CD8-positive, alpha-beta memory T cell (primary cell): ENCODE results near the gene GCNT4. TPM values are rescaled to one million over a fixed set of nuclear protein-coding genes. Genes with fewer than 3 reads are reported as not detected.

Experiments
- CTCF ChIA-PET: fragments of 350-600 bp; sonication (Branson Sonifier 250); formaldehyde crosslinking; loops from one replicate; lab custom pipeline; 2021; ENCODE audit warnings: antibody characterized with exemption; lab: Charles Lee
- POLR2A ChIA-PET: fragments of 350-600 bp; sonication (Branson Sonifier 250); formaldehyde crosslinking; loops from one replicate; lab custom pipeline; 2021; ENCODE audit warnings: antibody characterized with exemption; lab: Charles Lee
- DNase-seq, 5 donors: peaks; one replicate each; pipeline versions ENCODE4 v3.0.0 to v3.0.0-alpha.2; 2020 to 2022; ENCODE audit warnings: mixed read lengths in 1 of 5
- H3K27ac ChIP-seq: one replicate; pipeline ENCODE4 v1.7.0; 2013; ENCODE audit warnings: low read depth, mild to moderate bottlenecking, low read length, moderate library complexity
- H3K27me3 ChIP-seq: 2 replicates; pipeline ENCODE4 v1.7.0; 2013; ENCODE audit warnings: low read length, mild to moderate bottlenecking; ENCODE audit not compliant: insufficient read depth, poor library complexity, severe bottlenecking
- H3K36me3 ChIP-seq: 2 replicates; pipeline ENCODE4 v1.7.0; 2013; ENCODE audit warnings: mild to moderate bottlenecking, low read length, moderate library complexity; ENCODE audit not compliant: insufficient read depth
- H3K4me1 ChIP-seq: 2 replicates; pipeline ENCODE4 v1.7.0; 2013; ENCODE audit warnings: mild to moderate bottlenecking, low read length, moderate library complexity; ENCODE audit not compliant: insufficient read depth
- H3K4me3 ChIP-seq: 2 replicates; pipeline ENCODE4 v1.7.0; 2013; ENCODE audit warnings: mild to moderate bottlenecking, low read length
- H3K9me3 ChIP-seq: 2 replicates; pipeline ENCODE4 v1.7.0; 2013; ENCODE audit warnings: mild to moderate bottlenecking, low read length
- H3K27ac Mint-ChIP-seq, 8 donors: one replicate each; pipeline ENCODE4 v1.8.0; 2020 to 2021; ENCODE audit warnings: mixed read lengths in 8 of 8, mild to moderate bottlenecking in 6 of 8, inconsistent platforms in 3 of 8, moderate library complexity in 3 of 8
- H3K27me3 Mint-ChIP-seq, 2 donors: one replicate each; pipeline ENCODE4 v1.8.0; 2020 to 2021; ENCODE audit warnings: mixed read lengths in 2 of 2, mild to moderate bottlenecking in 1 of 2, moderate library complexity in 1 of 2
- H3K36me3 Mint-ChIP-seq, 3 donors: one replicate each; pipeline ENCODE4 v1.8.0; 2020 to 2021; ENCODE audit warnings: mixed read lengths in 3 of 3, inconsistent platforms in 1 of 3, mild to moderate bottlenecking in 1 of 3
- H3K4me1 Mint-ChIP-seq, 3 donors: one replicate each; pipeline ENCODE4 v1.8.0; 2020 to 2021; ENCODE audit warnings: mixed read lengths in 3 of 3, inconsistent platforms in 1 of 3, mild to moderate bottlenecking in 1 of 3
- H3K4me3 Mint-ChIP-seq, 7 donors: one replicate each; pipeline ENCODE4 v1.8.0; 2020 to 2021; ENCODE audit warnings: mixed read lengths in 7 of 7, mild to moderate bottlenecking in 6 of 7, moderate library complexity in 4 of 7, inconsistent platforms in 2 of 7
- H3K9me3 Mint-ChIP-seq, 5 donors: one replicate each; pipeline ENCODE4 v1.8.0; 2020 to 2022; ENCODE audit warnings: mixed read lengths in 5 of 5, mild to moderate bottlenecking in 3 of 5, moderate library complexity in 2 of 5, inconsistent platforms in 1 of 5
- polyA plus RNA-seq: library from polyadenylated mRNA; unstranded; fragments of 300-500 nt; fragmentation: Illumina TruSeq; gene quantifications from one replicate; pipeline ENCODE4 v1.2.3, GENCODE V29; 2021
- total RNA-seq, 2 experiments: library from RNA; stranded (reverse); gene quantifications; one replicate each; pipeline ENCODE4 v1.2.3, GENCODE V29; 2021

The GCNT4 gene
- total and polyA plus RNA-seq, 3 experiments from 2014 or later = 1.3 to 1.6 (median 1.4) TPM

- no peaks in the 10 kb centered on the region for H3K9me3 ChIP-seq
- ChIA-PET CTCF (no interaction called here), POLR2A (no interaction called here)
- no peaks in the 10 kb centered on the region for H3K9me3 Mint-ChIP-seq
- H3K27me3 ChIP-seq = no peaks in the 10 kb centered on the region
- no peak overlapping the region for H3K4me3 ChIP-seq
- H3K36me3 Mint-ChIP-seq = peaks cover 0 to 4% (median 1%) of the 10 kb centered on the region in 3 donors
- no peaks in the 10 kb centered on the region for H3K36me3 ChIP-seq
- H3K4me3 Mint-ChIP-seq = no peak overlapping the region
- H3K27ac ChIP-seq = no peak overlapping the region
- peak in 2 of 5 donors; percentile 32 to 41 for DNase-seq
- no peak overlapping the region for H3K27ac Mint-ChIP-seq
- H3K27me3 Mint-ChIP-seq = peaks cover 5 to 15% of the 10 kb centered on the region in 2 donors
- H3K4me1 Mint-ChIP-seq = peaks cover 3 to 10% (median 4%) of the 10 kb centered on the region in 3 donors
- H3K4me1 ChIP-seq = no peaks in the 10 kb centered on the region
These were observed 25.7 kb upstream of the GCNT4 start for GRCh38 chr5:75078027-75078426.

GRCh38 chr5:75072061-75072460 lies 19.7 kb upstream of the GCNT4 start:
- H3K27me3 ChIP-seq = no peaks in the 10 kb centered on the region
- H3K4me1 Mint-ChIP-seq = no peaks in the 10 kb centered on the region
- CTCF ChIA-PET = interaction anchor here (0.7 to 2.1 kb wide), 2 partner anchors 18 to 23 kb away, joined by 3 to 5 read pairs; no protein-coding TSS in a partner anchor

DNA sequence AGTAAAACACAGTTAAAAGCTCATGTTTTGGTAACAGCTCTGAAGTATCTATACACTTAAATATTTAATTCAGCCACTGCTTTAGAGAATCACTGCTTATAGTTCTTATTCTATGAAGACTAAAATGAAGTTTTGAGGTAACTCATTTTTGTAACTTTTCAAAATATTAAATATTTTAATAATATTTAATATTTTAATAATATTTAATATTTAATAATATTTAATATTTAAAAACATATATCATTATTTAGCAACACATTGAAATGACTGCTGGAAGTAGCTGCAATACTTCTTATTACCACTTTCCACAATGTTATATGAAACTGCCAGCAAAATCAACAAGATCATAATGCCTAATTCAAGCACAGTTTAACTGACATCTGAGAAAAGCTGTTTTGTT lies 18.7 kb upstream of the GCNT4 start:
- no peak overlapping the region for H3K27ac ChIP-seq
- peaks cover 0 to 5% (median 0%) of the 10 kb centered on the region in 3 donors for H3K36me3 Mint-ChIP-seq

More at GRCh38 chr5:75072061-75072460, 19.7 kb upstream of the GCNT4 start:
- peaks cover 5 to 11% of the 10 kb centered on the region in 2 donors for H3K27me3 Mint-ChIP-seq
- H3K4me3 Mint-ChIP-seq = no peak overlapping the region
- Histone ChIP-seq H3K9me3 (no peaks in the 10 kb centered on the region), H3K36me3 (no peaks in the 10 kb centered on the region), H3K4me1 (no peaks in the 10 kb centered on the region), H3K4me3 (no peak overlapping the region), H3K27ac (no peak overlapping the region)
- H3K9me3 Mint-ChIP-seq = peaks cover 0 to 7% (median 0%) of the 10 kb centered on the region in 5 donors
- DNase-seq = no peak
- POLR2A ChIA-PET = no interaction called here
- H3K36me3 Mint-ChIP-seq = peaks cover 0 to 5% (median 0%) of the 10 kb centered on the region in 3 donors
- no peak overlapping the region for H3K27ac Mint-ChIP-seq

DNA sequence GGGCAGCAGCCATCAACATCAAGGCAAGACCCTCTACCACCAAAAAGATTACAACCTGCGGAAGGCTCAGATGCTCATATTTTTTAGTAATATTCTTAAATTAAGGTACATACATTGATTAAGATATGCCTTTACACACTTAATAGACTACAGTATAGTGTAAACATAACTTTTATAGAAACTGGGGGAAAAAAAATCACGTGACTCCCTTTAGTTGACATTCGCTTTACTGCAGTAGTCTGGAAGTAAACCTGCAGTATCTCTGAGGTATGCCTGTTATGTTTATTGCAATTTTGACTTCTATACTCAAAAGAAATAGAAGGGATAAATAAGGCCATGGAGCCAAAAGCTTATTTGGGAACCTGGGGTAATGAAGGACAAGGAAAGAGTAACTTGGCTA lies 15.1 kb upstream of the GCNT4 start:
- H3K27me3 ChIP-seq = no peaks in the 10 kb centered on the region
- no peak overlapping the region for H3K27ac ChIP-seq
- POLR2A ChIA-PET = no interaction called here
- no peak for DNase-seq
- Mint-ChIP-seq H3K36me3 (peaks cover 0 to 5% (median 0%) of the 10 kb centered on the region in 3 donors), H3K9me3 (peaks cover 0 to 7% (median 0%) of the 10 kb centered on the region in 5 donors), H3K27me3 (peaks cover 2 to 6% of the 10 kb centered on the region in 2 donors), H3K4me3 (no peak overlapping the region), H3K4me1 (peaks cover 1 to 9% (median 8%) of the 10 kb centered on the region in 3 donors), H3K27ac (no peak overlapping the region)
- CTCF ChIA-PET = no interaction called here
- H3K9me3 ChIP-seq = no peaks in the 10 kb centered on the region
- H3K4me1 ChIP-seq = peaks cover 8% of the 10 kb centered on the region
- no peak overlapping the region for H3K4me3 ChIP-seq
- H3K36me3 ChIP-seq = no peaks in the 10 kb centered on the region

More for the DNA sequence above, 18.7 kb upstream of the GCNT4 start:
- ChIA-PET POLR2A (no interaction called here), CTCF (interaction anchor here (1.1 kb wide), 1 partner anchor 21 kb away, joined by 3 read pairs; no protein-coding TSS in a partner anchor)
- Mint-ChIP-seq H3K27ac (no peak overlapping the region), H3K4me3 (no peak overlapping the region), H3K4me1 (no peaks in the 10 kb centered on the region), H3K27me3 (peaks cover 3 to 11% of the 10 kb centered on the region in 2 donors), H3K9me3 (peaks cover 0 to 7% (median 0%) of the 10 kb centered on the region in 5 donors)
- no peak for DNase-seq
- Histone ChIP-seq H3K36me3 (no peaks in the 10 kb centered on the region), H3K4me3 (no peak overlapping the region), H3K4me1 (no peaks in the 10 kb centered on the region), H3K9me3 (no peaks in the 10 kb centered on the region), H3K27me3 (no peaks in the 10 kb centered on the region)

DNA sequence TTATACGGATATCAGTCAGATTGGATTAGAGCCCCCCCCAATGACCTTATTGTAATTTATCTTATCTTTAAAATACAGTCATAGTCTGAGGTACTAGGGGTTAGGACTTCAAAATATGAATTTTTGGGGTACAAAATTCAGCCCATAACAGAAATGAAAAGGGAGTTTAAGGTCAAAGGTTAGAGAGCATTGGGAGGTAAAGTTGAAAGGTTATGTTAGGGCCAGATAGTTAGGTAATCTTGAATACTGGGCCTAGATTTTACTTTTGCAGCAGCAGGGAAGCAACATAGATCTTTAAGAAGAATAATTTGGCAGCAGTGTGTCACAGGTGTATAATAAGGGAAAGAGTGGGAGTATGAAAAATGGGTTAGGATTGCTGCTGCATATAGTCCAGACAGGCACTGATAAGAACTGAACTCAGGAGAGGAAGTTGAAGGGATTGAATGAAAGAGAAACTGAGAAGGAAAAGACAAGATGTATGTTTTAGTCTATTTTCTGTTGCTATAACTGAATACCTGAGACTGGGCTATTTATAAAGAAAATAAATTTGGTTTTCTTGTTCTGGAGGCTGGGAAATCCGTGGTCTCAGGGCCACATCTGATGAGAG lies 10.7 kb upstream of the GCNT4 start:
- no peaks in the 10 kb centered on the region for H3K36me3 ChIP-seq
- no peaks in the 10 kb centered on the region for H3K9me3 ChIP-seq
- Mint-ChIP-seq H3K36me3 (peaks cover 0 to 5% (median 0%) of the 10 kb centered on the region in 3 donors), H3K4me3 (no peak overlapping the region), H3K4me1 (peaks cover 14 to 47% (median 37%) of the 10 kb centered on the region in 3 donors), H3K27me3 (peaks cover 0 to 4% of the 10 kb centered on the region in 2 donors), H3K9me3 (no peaks in the 10 kb centered on the region), H3K27ac (peak overlapping the region in 2 of 8 donors; percentile 13 to 52)
- no peaks in the 10 kb centered on the region for H3K27me3 ChIP-seq
- no peak overlapping the region for H3K27ac ChIP-seq
- H3K4me1 ChIP-seq = peaks cover 47% of the 10 kb centered on the region
- DNase-seq = no peak
- ChIA-PET CTCF (no interaction called here), POLR2A (no interaction called here)
- H3K4me3 ChIP-seq = no peak overlapping the region

DNA sequence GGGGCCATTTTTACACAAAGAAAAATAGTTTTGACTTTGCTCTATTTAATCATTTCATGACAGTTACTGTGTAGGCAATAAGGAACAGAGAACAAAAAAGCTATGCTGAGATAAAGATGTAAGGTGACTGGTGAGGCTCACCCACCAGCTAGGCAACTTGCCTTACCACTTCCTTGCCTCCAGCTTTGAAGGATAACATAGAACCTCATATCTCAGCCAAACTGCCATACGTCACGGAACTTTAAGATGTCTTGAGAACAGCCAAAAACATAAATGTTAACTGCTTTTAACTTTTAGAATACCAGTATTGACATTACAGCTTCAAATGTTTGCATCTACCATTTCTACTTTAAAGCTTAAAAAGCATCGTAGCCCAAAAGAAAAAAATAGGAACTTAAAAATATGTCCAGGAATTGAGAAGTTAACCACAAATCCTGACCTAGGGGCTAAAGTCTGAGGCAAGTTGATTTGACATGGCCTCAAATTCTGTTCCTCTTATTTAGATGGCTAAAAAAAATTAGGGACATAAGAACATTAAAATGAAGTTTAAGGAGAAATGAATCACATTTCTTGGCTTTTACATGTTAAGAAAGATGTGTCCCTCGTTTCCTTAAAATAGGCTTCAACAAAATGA lies 7.7 kb upstream of the GCNT4 start:
- Mint-ChIP-seq H3K9me3 (no peaks in the 10 kb centered on the region), H3K4me1 (peaks cover 28 to 75% (median 65%) of the 10 kb centered on the region in 3 donors), H3K27me3 (peaks cover 0 to 2% of the 10 kb centered on the region in 2 donors), H3K4me3 (peak overlapping the region in 6 of 7 donors; percentile 5 to 66 (median 12)), H3K36me3 (peaks cover 0 to 5% (median 0%) of the 10 kb centered on the region in 3 donors), H3K27ac (peak overlapping the region in 7 of 8 donors; percentile 45 to 97 (median 81))
- peak in 3 of 5 donors; percentile 56 to 89 (median 57) for DNase-seq
- no peaks in the 10 kb centered on the region for H3K27me3 ChIP-seq
- no peak overlapping the region for H3K27ac ChIP-seq
- no peaks in the 10 kb centered on the region for H3K9me3 ChIP-seq
- POLR2A ChIA-PET = no interaction called here
- no peaks in the 10 kb centered on the region for H3K36me3 ChIP-seq
- peaks cover 77% of the 10 kb centered on the region for H3K4me1 ChIP-seq
- CTCF ChIA-PET = interaction anchor here (0.8 to 2.9 kb wide), 5 partner anchors 10 to 177 kb away, joined by 3 to 13 read pairs (median 3); partner anchors contain the start of gene ANKRD31
- no peak overlapping the region for H3K4me3 ChIP-seq

DNA sequence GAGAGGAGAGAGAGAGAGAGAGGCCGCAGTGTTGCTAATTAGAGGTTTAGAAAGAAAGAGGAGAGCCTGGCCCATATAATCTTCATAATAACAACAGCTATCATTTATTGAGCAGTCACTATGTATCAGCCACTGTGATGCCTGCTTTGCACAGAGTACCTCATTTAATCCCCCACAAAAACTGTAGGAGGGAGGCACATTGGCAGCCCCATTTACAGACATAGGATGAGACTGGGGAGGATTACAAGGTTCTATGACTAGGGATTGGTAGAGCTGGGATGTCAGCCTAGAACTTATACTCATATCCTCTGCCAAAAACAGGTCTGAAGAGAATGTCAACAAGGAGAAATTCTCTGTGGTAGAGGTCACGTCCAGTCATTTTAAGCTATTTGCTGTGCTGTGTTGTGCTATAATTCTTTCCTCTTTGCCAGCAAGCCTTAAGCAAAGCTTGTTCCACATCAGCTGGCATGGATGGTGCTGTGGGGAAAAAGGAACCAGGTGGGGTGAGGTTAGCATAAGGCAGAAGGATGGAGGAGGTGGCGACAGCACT lies 6.7 kb upstream of the GCNT4 start:
- Histone ChIP-seq H3K4me1 (peaks cover 87% of the 10 kb centered on the region), H3K27ac (no peak overlapping the region), H3K36me3 (no peaks in the 10 kb centered on the region), H3K4me3 (peak overlapping the region; percentile 31), H3K9me3 (no peaks in the 10 kb centered on the region), H3K27me3 (no peaks in the 10 kb centered on the region)
- peak overlapping the region in 4 of 7 donors; percentile 6 to 76 (median 46) for H3K4me3 Mint-ChIP-seq
- peaks cover 0 to 4% of the 10 kb centered on the region in 2 donors for H3K27me3 Mint-ChIP-seq
- H3K36me3 Mint-ChIP-seq = peaks cover 0 to 5% (median 0%) of the 10 kb centered on the region in 3 donors
- DNase-seq = no peak
- ChIA-PET POLR2A (no interaction called here), CTCF (interaction anchor here (0.8 to 2.9 kb wide), 3 partner anchors 9 to 123 kb away, joined by 3 to 13 read pairs (median 3); no protein-coding TSS in a partner anchor)
- H3K9me3 Mint-ChIP-seq = no peaks in the 10 kb centered on the region
- H3K27ac Mint-ChIP-seq = peak overlapping the region; percentile 20 to 97 (median 68)
- H3K4me1 Mint-ChIP-seq = peaks cover 37 to 85% (median 75%) of the 10 kb centered on the region in 3 donors
